HepG2 (cell line): ENCODE measurements around the gene MRPL20. TPM values are rescaled to one million over a fixed set of nuclear protein-coding genes. Genes with fewer than 3 reads are reported as not detected.
A peak's percentile ranks its signal among the peaks of the same experiment; 100 is the strongest.
"Not testable (repeated sequence)": the region's sequence is repeated elsewhere in the genome, so short reads cannot be mapped to it uniquely, and the experiment has no call there.

Experiments used
- ATAC-seq: fragments of 200-7000 bp; cut with Tn5 transposase; 3 replicates; pipeline ENCODE4 v1.9.1; 2020; ENCODE audit warnings: mild to moderate bottlenecking, moderate library complexity
- BruUV-seq: library from RNA; stranded (reverse); fragments of 400-500 nt; replicated peaks from 2 replicates; lab custom pipeline; 2021; lab: Mats Ljungman, UMichigan
- CTCF ChIA-PET: fragments of 300-600 bp; formaldehyde crosslinking; extraction: SDS; loops from one replicate; lab custom pipeline; 2021; ENCODE audit warnings: low total read pairs, inconsistent platforms, low intra/inter-chr PET ratio; lab: Yijun Ruan, JAX
- POLR2A ChIA-PET: fragments of 350-600 bp; sonication (Branson Sonifier 250); formaldehyde crosslinking; loops from one replicate; lab custom pipeline; 2020; ENCODE audit warnings: antibody characterized with exemption, inconsistent platforms; lab: Yijun Ruan, JAX
- DNase-seq: peaks from one replicate; pipeline ENCODE4 v3.0.0-alpha.2; 2015; ENCODE audit warnings: low spot score
- FAIRE-seq: peaks from 3 replicates; lab custom pipeline; 2011; peaks lifted over from hg19 to GRCh38; lab: Jason Lieb, UNC
- H2AFZ ChIP-seq: one replicate; pipeline ENCODE4 v1.6.1; 2011; ENCODE audit warnings: low read length, inconsistent platforms
- H3K27ac ChIP-seq: fragments of 300-600 bp; 3 replicates; pipeline ENCODE4 v1.8.0; 2011; ENCODE audit warnings: mixed run types, mild to moderate bottlenecking, mixed read lengths, low read length, inconsistent platforms; ENCODE audit not compliant: insufficient read depth; ENCODE audit errors: extremely low read length
- H3K27me3 ChIP-seq, 2 experiments: fragments of 200-600 bp in 1 of 2; 2 replicates in 1 of 2; 3 replicates in 1 of 2; pipeline versions ENCODE4 v1.6.0 to v1.8.0; 2011; ENCODE audit warnings: low read length in 2 of 2, mild to moderate bottlenecking in 2 of 2, moderate library complexity in 2 of 2, inconsistent platforms in 1 of 2; ENCODE audit not compliant: insufficient read depth in 2 of 2, control insufficient read depth in 1 of 2
- H3K36me3 ChIP-seq, 2 experiments: fragments of 200-600 bp in 1 of 2; replicated peaks in 1 of 2; 2 replicates in 1 of 2; 3 replicates in 1 of 2; pipeline versions ENCODE4 v1.5.1 to v1.8.0; 2011; ENCODE audit warnings: low read length in 2 of 2, inconsistent platforms in 1 of 2; ENCODE audit not compliant: insufficient read depth in 2 of 2, control insufficient read depth in 1 of 2
- H3K4me1 ChIP-seq: 2 replicates; pipeline ENCODE4 v1.5.1; 2012; ENCODE audit warnings: low read length, inconsistent platforms; ENCODE audit not compliant: insufficient read depth
- H3K4me2 ChIP-seq: 2 replicates; pipeline ENCODE4 v1.6.0; 2011; ENCODE audit warnings: low read depth, low read length, inconsistent platforms
- H3K4me3 ChIP-seq, 3 experiments: fragments of 200-600 bp in 1 of 3; sonication (generic), shearing (Covaris generic) in 1 of 3; replicated peaks in 1 of 3; 2 replicates each; pipeline ENCODE4 v1.5.1; 2011 to 2016; ENCODE audit warnings: low read length in 3 of 3, inconsistent platforms in 2 of 3, low read depth in 2 of 3, mild to moderate bottlenecking in 2 of 3, control low read depth in 1 of 3, mixed read lengths in 1 of 3; ENCODE audit not compliant: insufficient read depth in 1 of 3
- H3K79me2 ChIP-seq: one replicate; pipeline ENCODE4 v1.6.1; 2011; ENCODE audit warnings: low read length, inconsistent platforms; ENCODE audit not compliant: insufficient read depth
- H3K9ac ChIP-seq: 2 replicates; pipeline ENCODE4 v1.6.0; 2011; ENCODE audit warnings: mild to moderate bottlenecking, low read depth, low read length, inconsistent platforms; ENCODE audit not compliant: insufficient read depth
- H3K9me3 ChIP-seq: 2 replicates; pipeline ENCODE4 v1.5.1; 2012; ENCODE audit warnings: mild to moderate bottlenecking, low read length
- H4K20me1 ChIP-seq: 2 replicates; pipeline ENCODE4 v1.6.0; 2011; ENCODE audit warnings: inconsistent platforms, mild to moderate bottlenecking, low read length, moderate library complexity; ENCODE audit not compliant: insufficient read depth
- BHLHE40 ChIP-seq: IDR thresholded peaks from 2 replicates; pipeline ENCODE4 v1.6.1; 2011; ENCODE audit warnings: low read length, improper control_type of control experiment
- SOX6 ChIP-seq, 2 experiments: fragments of 450-650 bp in 1 of 2; sonication (generic) in 1 of 2; formaldehyde crosslinking in 1 of 2; IDR thresholded peaks; 2 replicates each; pipeline versions ENCODE4 v1.4.0 to v1.6.1; 2017 to 2020; ENCODE audit warnings: antibody characterized with exemption in 1 of 2, mild to moderate bottlenecking in 1 of 2, missing genetic modification reagents in 1 of 2
- WGBS: methylation state at CpG from one replicate; pipeline ENCODE4 v1.1.6; 2017; ENCODE audit warnings: low lambda C conversion rate; 5-methylcytosine and 5-hydroxymethylcytosine counted together
- in situ Hi-C: cut with HindIII; loops from 2 replicates; pipeline ENCODE4 v1.10.0; 2017; ENCODE audit warnings: low pct_unique_long_range_greater_than_20kb; ENCODE audit not compliant: extremely low pct_ligation_motif_present
- intact Hi-C: fragments of 100-400 bp; cut with micrococcal nuclease; formaldehyde crosslinking; loops from one replicate; pipeline ENCODE4 v1.10.0; 2022; ENCODE audit not compliant: unreplicated experiment
- polyA plus RNA-seq, 8 experiments: library from polyadenylated mRNA; depleted of rRNA in 3 of 8; stranded (reverse) in 7 of 8; unstranded in 1 of 8; fragments of >200 nt; fragmentation: Illumina TruSeq in 4 of 8; extraction: Trizol in 4 of 8; gene quantifications; 2 replicates each; pipeline versions ENCODE4 v1.2.1 to v1.2.3, GENCODE V29; 2011 to 2016; ENCODE audit warnings: low read depth in 4 of 8, missing spikeins in 1 of 8, mixed read lengths in 1 of 8; ENCODE audit not compliant: insufficient read depth in 1 of 8
- total RNA-seq, 5 experiments: library from RNA; depleted of rRNA; stranded (reverse); fragments of >200 nt; fragmentation: Illumina TruSeq; extraction: Trizol; gene quantifications; 2 replicates each; pipeline ENCODE4 v1.2.3, GENCODE V29; 2016; ENCODE audit warnings: low read depth in 1 of 5
- TF ChIP-seq, protein P1 (sequence below): sonication (generic); formaldehyde crosslinking; IDR thresholded peaks from 2 replicates; pipeline ENCODE4 v1.8.0; 2022; ENCODE audit warnings: mild to moderate bottlenecking, missing genetic modification reagents, moderate library complexity
- TF ChIP-seq, protein P2 (sequence below), 2 experiments: sonication (generic) in 1 of 2; formaldehyde crosslinking in 1 of 2; IDR thresholded peaks; 2 replicates each; pipeline versions ENCODE4 v1.5.1 to v1.6.1; 2011 to 2020; ENCODE audit warnings: borderline replicate concordance in 1 of 2, low read depth in 1 of 2, low read length in 1 of 2, mild to moderate bottlenecking in 1 of 2, missing genetic modification reagents in 1 of 2, moderate library complexity in 1 of 2

The MRPL20 gene
- total and polyA plus RNA-seq, 2 of the 13 experiments (the other 11 are each of a cell fraction or from before 2014, with no cell fraction given) = 59.2 to 127 TPM

DNA sequence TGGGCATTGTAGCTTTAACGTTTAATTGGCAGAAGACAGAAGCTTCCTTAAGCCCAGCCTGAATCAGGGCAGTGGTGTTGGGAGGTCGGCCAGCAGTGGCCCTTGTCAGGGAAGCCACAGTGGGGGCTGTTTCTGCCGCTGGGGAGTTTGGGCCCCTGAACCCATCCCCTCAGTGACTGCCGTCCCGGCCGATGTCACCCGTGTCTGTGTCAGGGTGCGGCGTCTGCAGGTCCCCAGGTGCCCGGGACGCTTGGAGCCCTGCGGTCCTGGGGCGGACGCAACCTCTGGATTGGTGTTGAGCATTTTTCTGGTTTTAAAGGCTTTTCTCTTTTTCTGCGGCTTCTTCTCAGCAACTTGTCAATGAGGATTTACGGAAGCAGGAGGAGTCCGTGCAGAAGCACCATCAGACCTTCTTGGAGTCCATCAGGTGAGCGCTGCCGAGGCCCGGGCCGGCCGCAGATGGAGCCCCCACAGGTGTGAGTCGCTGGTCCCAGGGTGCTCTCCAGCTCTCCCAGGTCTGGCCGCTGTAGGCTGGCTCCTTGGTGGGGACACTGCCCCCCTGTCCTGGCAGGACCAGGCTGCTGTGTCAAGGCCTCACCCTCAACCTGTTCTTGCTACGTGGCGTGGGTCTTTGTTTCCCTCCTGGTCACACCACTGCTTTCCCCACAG, 44.7 kb upstream of the MRPL20 start (continued):
- TF ChIP-seq, protein P1, sequence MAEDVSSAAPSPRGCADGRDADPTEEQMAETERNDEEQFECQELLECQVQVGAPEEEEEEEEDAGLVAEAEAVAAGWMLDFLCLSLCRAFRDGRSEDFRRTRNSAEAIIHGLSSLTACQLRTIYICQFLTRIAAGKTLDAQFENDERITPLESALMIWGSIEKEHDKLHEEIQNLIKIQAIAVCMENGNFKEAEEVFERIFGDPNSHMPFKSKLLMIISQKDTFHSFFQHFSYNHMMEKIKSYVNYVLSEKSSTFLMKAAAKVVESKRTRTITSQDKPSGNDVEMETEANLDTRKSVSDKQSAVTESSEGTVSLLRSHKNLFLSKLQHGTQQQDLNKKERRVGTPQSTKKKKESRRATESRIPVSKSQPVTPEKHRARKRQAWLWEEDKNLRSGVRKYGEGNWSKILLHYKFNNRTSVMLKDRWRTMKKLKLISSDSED = no peak

DNA sequence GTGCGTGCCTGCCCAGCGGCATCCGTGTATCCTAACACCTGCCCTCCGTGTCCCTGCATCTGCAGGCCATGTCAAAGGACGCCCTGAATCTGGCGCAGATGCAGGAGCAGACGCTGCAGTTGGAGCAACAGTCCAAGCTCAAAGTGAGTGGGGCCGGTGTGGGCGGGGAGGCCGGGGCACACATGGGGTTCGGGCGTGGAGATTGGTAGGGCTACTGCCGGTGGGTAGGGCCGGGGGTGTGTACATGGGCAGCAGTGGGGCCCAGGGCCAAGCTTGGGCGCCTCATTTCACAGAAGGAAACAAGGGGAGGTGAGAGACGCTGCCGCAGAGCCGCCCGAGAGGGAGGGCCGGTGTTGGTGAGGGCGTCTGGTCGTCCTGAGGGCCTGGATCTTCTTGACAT, 43.5 kb upstream of the MRPL20 start:
- H3K4me2 ChIP-seq, FAIRE-seq, H3K9me3 ChIP-seq, H4K20me1 ChIP-seq, BruUV-seq, H3K4me3 ChIP-seq, CTCF ChIA-PET, DNase-seq, POLR2A ChIA-PET, intact Hi-C loops, H2AFZ ChIP-seq, H3K79me2 ChIP-seq, H3K9ac ChIP-seq, in situ Hi-C loops, H3K27ac ChIP-seq, H3K36me3 ChIP-seq, ATAC-seq: not testable (repeated sequence)
- H3K4me1 ChIP-seq = peaks cover 15% of the 10 kb centered on the region
- H3K27me3 ChIP-seq = peaks cover 6 to 15% of the 10 kb centered on the region in 2 experiments
- 49% methylated on average over 17 of the region's 22 CpGs for WGBS

DNA sequence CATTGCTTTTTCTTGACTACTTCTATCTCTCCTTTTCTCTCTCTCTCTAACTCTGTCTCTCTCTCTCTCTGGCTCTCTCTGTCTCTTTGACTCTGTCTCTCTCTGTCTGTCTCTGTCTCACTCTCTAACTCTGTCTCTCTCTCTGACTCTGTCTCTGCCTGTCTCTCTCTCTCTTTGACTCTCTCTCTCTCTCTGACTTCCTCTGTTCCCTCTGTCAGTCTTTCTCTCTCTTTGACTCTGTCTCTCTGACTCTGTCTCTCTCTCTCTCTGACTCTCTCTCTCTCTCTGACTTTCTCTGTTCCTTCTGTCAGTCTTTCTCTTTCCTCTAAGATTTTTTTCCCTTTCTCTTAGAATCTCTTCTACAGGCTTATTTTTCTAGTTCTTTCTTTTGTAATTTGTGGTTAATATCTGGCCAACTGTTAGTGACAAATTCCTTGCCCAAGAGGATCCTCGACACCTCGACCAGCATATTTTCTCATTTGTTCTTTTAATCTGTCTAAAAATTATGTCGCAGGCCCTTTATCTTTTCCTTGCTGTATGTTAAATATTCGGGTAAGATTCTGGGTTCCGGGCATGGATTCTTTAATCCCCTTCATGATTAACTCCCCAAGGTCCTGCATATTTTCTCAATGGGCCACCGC, 42.1 kb upstream of the MRPL20 start, which contains the start of gene ATAD3C:
ATAD3C (plus strand) TSS at position 591 of the 641 bp plus-strand sequence. CDS start 995 bp downstream, outside the sequence.
- POLR2A ChIA-PET = interaction anchor here (1.0 kb wide), 1 partner anchor 42 kb away, joined by 3 read pairs; the partner anchor contains the start of gene MRPL20
- intact Hi-C loops = no loop called here
- no peaks in the 10 kb centered on the region for H3K9me3 ChIP-seq
- WGBS = 61% methylated on average over 6 of the region's 6 CpGs
- peak within 1 kb of the TSS; percentile 71 for H3K4me2 ChIP-seq
- no peaks in the 10 kb centered on the region for H3K36me3 ChIP-seq
- no peak for ATAC-seq
- H3K79me2 ChIP-seq = no peaks in the 10 kb centered on the region
- H3K27ac ChIP-seq = no peak within 1 kb of the TSS
- H3K4me3 ChIP-seq = peak within 1 kb of the TSS in 1 of 3 experiments; percentile 25; a peak in 2 of 6 replicates
- H3K27me3 ChIP-seq = peaks cover 6 to 15% of the 10 kb centered on the region in 2 experiments
- H4K20me1 ChIP-seq = no peaks in the 10 kb centered on the region
- in situ Hi-C loops = no loop called here
- no peak for DNase-seq
- H2AFZ ChIP-seq = peak within 1 kb of the TSS; percentile 52
- BruUV-seq = no TSS peak
- no peak for FAIRE-seq
- CTCF ChIA-PET = no interaction called here
- TF ChIP-seq, protein P2, sequence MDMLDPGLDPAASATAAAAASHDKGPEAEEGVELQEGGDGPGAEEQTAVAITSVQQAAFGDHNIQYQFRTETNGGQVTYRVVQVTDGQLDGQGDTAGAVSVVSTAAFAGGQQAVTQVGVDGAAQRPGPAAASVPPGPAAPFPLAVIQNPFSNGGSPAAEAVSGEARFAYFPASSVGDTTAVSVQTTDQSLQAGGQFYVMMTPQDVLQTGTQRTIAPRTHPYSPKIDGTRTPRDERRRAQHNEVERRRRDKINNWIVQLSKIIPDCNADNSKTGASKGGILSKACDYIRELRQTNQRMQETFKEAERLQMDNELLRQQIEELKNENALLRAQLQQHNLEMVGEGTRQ (IDR thresholded peaks at IDR 0.05; ENCODE audit: low read depth, low read length) = no peak
- TF ChIP-seq, protein P2 (CRISPR knock-in tag; IDR thresholded peaks at IDR 0.05; ENCODE audit: borderline replicate concordance) = no peak
- TF ChIP-seq SOX6 (IDR thresholded peaks at IDR 0.05) = 0 out of 2 replicates have a peak, but pooled peaks have one; percentile 13
- TF ChIP-seq SOX6 (CRISPR knock-in tag; IDR thresholded peaks at IDR 0.05) = no peak
- TF ChIP-seq BHLHE40 = no peak
- TF ChIP-seq, all 625 proteins: peak for 1
- Histone ChIP-seq H3K4me1 (peaks cover 18% of the 10 kb centered on the region), H3K9ac (no peak within 1 kb of the TSS)
